Measurements from ENCODE around the gene PPP2R3B. TPM values are rescaled to one million over a fixed set of nuclear protein-coding genes. Genes with fewer than 3 reads are reported as not detected.
"Not testable (repeated sequence)": the region's sequence is repeated elsewhere in the genome, so short reads cannot be mapped to it uniquely, and the experiment has no call there.

The PPP2R3B gene
- total and polyA plus RNA-seq, 3 donors from 2014 or later = 28.3 to 108 (median 89.6) TPM

GRCh38 chrX:310621-311155 is 76.0 kb downstream of the PPP2R3B start:
- no peak overlapping the region for H3K4me3 ChIP-seq
- H3K4me1 ChIP-seq = no peaks in the 10 kb centered on the region
- 95 to 100% methylated on average over 6 to 25 of the region's 25 CpGs for WGBS, 2 donors
- intact Hi-C loops (cut with DNase I; ENCODE audit: low total_unique reads) = no loop called here
- TF ChIP-seq POLR2A (IDR thresholded peaks at IDR 0.05) (no peak), CTCF (IDR thresholded peaks at IDR 0.05) (no peak)
- H3K9me3 ChIP-seq = no peaks in the 10 kb centered on the region
- no peaks in the 10 kb centered on the region for H3K36me3 ChIP-seq (ENCODE audit: low read depth, missing control alignments)
- no peaks in the 10 kb centered on the region for H3K27me3 ChIP-seq
- no peak overlapping the region for H3K27ac ChIP-seq
- DNase-seq = no peak

GRCh38 chrX:308821-309520 is 77.7 kb downstream of the PPP2R3B start:
- H3K36me3 ChIP-seq (ENCODE audit: low read depth, missing control alignments) = no peaks in the 10 kb centered on the region
- TF ChIP-seq CTCF (IDR thresholded peaks at IDR 0.05) = no peak
- no peak for TF ChIP-seq POLR2A (IDR thresholded peaks at IDR 0.05)
- no peaks in the 10 kb centered on the region for H3K9me3 ChIP-seq
- 94 to 95% methylated on average over 30 of the region's 30 CpGs for WGBS, 2 donors
- H3K4me3 ChIP-seq = no peak overlapping the region
- intact Hi-C loops (cut with DNase I; ENCODE audit: low total_unique reads) = no loop called here
- no peak overlapping the region for H3K27ac ChIP-seq
- no peaks in the 10 kb centered on the region for H3K27me3 ChIP-seq
- H3K4me1 ChIP-seq = no peaks in the 10 kb centered on the region
- DNase-seq = no peak

GRCh38 chrX:307261-308111 is 79.2 kb downstream of the PPP2R3B start:
- intact Hi-C loops (cut with DNase I; ENCODE audit: low total_unique reads) = no loop called here
- Histone ChIP-seq H3K27ac (no peak overlapping the region), H3K9me3 (no peaks in the 10 kb centered on the region), H3K27me3 (no peaks in the 10 kb centered on the region), H3K4me3 (no peak overlapping the region), H3K4me1 (no peaks in the 10 kb centered on the region), H3K36me3 (ENCODE audit: low read depth, missing control alignments) (no peaks in the 10 kb centered on the region)
- DNase-seq = no peak
- 93 to 94% methylated on average over 28 to 58 of the region's 58 CpGs for WGBS, 2 donors
- TF ChIP-seq POLR2A (IDR thresholded peaks at IDR 0.05) (no peak), CTCF (IDR thresholded peaks at IDR 0.05) (no peak)

GRCh38 chrX:306614-307251 is 80.0 kb downstream of the PPP2R3B start:
- H3K27me3 ChIP-seq; H3K36me3 ChIP-seq (ENCODE audit: low read depth, missing control alignments); H3K27ac ChIP-seq; DNase-seq; H3K4me3 ChIP-seq; intact Hi-C loops (cut with DNase I; ENCODE audit: low total_unique reads); H3K4me1 ChIP-seq; H3K9me3 ChIP-seq: not testable (repeated sequence)
- 81 to 94% methylated on average over 3 of the region's 3 CpGs for WGBS, 2 donors

- H3K4me1 ChIP-seq; intact Hi-C loops (cut with DNase I; ENCODE audit: low total_unique reads); H3K27me3 ChIP-seq; H3K4me3 ChIP-seq; H3K36me3 ChIP-seq (ENCODE audit: low read depth, missing control alignments); DNase-seq; H3K27ac ChIP-seq; H3K9me3 ChIP-seq: not testable (repeated sequence)
- WGBS, 2 donors = 86 to 97% methylated on average over 10 to 12 of the region's 12 CpGs
These were observed 80.7 kb downstream of the PPP2R3B start for GRCh38 chrX:305781-306613.

Measured in testis (tissue), 3 donors.